OCI-LY3 (cell line): ENCODE data around the gene GIMAP8.

Experiments used
- CTCF ChIP-seq: fragments of 200-600, 300-600 bp; sonication (generic); IDR thresholded peaks from 2 replicates; pipeline ENCODE4 v1.5.1; 2014; ENCODE audit warnings: antibody characterized with exemption, low read length, low read depth
- EZH2phosphoT487 ChIP-seq: fragments of 200-600 bp; shearing (Covaris generic); IDR thresholded peaks from 2 replicates; pipeline ENCODE4 v1.6.1; 2018; ENCODE audit warnings: antibody characterized with exemption, mixed run types, low read depth

GRCh38 chr7:150425670-150426069 is 24.8 kb upstream of the GIMAP8 start:
- TF ChIP-seq CTCF (no peak), EZH2phosphoT487 (no peak)
